Mammary epithelial cell (primary cell): ENCODE results near the gene TMOD1.

Experiments used
- CTCF ChIP-seq, 2 donors: IDR thresholded peaks in 1 of 2; conservative IDR thresholded peaks in 1 of 2; 2 replicates each; pipeline ENCODE4 v1.5.1; 2011 to 2012; ENCODE audit warnings: inconsistent platforms in 2 of 2, low read length in 2 of 2, mild to moderate bottlenecking in 2 of 2, control low read depth in 1 of 2, low read depth in 1 of 2; ENCODE audit not compliant: insufficient read depth in 1 of 2; ENCODE audit errors: extremely low read depth in 1 of 2
- EZH2 ChIP-seq: IDR thresholded peaks from 2 replicates; pipeline ENCODE4 v1.6.1; 2012; ENCODE audit warnings: low read length, inconsistent platforms, borderline replicate concordance

- TF ChIP-seq CTCF (conservative IDR thresholded peaks at IDR 0.05 in 1 of 2, IDR thresholded peaks at IDR 0.05 in 1 of 2; ENCODE audit: extremely low read depth in 1 of 2, insufficient read depth in 1 of 2, low read depth in 1 of 2, low read length in 2 of 2) (no peak), EZH2 (no peak)
Observed at GRCh38 chr9:97491216-97491999, 10.1 kb upstream of the TMOD1 start.
